GDM1 (cell line): ENCODE data around the gene OGDHL.
"Not testable (repeated sequence)": the region's sequence is repeated elsewhere in the genome, so short reads cannot be mapped to it uniquely, and the experiment has no call there.

ENCODE experiments used
- DNase-seq: peaks from one replicate; lab custom pipeline; 2025; lab: John Stamatoyannopoulos, UW

Gene OGDHL

DNA sequence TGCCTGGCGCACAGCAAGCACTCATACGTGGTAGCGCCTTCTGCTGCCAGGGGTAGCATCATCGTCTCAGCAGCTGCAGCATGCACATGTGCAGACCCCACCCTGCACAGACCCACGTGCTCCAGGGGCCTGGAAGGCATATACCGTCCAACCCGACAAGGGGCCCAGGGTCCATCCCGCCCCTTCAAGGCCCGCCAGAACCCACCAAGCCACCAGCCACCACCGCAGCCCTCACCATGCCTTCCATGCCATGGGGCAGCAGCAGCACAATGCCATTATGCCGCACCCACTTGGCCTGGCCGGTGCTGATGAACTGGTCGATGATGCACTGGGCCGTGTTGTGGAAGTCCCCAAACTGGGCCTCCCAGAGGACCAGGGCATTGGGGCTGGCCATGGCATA is 22.7 kb downstream of the OGDHL start:
- no peak for DNase-seq

DNA sequence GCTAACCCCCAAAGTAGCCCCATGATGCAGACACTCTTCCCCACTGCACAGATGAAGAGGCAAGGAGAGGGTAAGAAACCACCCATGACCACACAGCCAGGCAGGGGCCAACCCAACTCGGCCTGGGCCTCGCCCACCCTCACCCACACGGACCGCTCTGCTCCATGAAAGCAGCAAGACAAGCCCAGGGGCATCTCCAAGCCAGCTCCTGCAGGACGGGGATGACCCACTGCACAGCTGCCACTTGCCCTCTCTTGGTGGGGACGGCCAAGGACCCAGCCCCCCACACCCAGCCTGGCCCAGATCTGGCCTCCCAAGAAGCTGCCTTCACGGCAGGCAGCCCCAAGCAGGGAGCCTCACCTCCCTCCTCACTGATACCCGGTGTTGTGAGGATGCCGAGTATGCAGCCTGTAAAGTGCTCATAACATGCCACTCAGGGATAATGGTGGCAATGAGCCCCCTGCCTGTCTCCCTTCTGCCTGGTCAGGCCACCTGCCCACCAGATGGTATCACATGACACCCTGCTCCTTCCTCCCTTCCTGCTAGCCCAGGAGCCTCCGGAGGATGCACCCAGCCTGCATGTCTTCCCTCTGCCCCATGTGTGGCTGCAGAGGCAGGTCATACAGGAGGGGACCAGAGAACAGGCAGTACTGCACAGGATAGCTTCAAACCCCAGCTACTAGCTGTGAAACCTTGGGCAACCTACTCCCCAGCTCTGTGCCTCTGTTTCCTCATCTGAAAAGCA is 23.3 kb downstream of the OGDHL start:
- DNase-seq, result no peak

DNA sequence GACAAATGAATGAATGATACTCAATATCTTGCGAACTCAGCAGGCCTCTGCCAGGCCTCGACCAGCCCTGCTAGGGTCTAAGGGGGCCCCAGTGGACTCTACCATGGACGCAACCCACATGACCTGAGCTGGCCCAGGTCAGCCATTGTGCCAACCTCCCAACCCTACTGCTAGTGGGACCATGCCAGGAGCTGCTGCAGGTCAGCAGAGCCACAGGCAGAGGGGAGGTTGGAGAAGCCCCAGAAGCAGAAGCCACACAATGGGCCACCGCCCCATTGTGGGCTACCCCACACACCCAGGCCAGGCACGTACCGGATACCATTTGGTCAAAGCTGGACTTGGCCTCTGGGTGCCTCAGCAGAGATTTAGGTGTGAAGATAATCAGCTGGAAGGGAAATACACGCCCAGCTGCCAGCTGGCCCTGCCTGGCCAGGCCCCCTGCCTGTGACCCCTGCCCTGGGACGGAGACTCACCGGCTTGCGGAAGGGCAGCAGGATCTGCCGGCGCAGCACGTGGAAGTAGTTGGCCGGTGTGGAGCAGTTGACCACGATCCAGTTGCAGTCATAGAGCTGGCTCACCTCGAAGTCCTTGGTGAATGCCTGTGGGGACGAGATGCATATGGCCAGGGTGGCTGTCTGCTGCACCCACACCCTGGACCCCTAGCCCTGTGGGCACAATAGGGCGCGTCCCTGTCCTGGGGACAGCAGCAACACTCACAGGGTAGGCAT is 24.5 kb downstream of the OGDHL start:
- DNase-seq, result no peak

DNA sequence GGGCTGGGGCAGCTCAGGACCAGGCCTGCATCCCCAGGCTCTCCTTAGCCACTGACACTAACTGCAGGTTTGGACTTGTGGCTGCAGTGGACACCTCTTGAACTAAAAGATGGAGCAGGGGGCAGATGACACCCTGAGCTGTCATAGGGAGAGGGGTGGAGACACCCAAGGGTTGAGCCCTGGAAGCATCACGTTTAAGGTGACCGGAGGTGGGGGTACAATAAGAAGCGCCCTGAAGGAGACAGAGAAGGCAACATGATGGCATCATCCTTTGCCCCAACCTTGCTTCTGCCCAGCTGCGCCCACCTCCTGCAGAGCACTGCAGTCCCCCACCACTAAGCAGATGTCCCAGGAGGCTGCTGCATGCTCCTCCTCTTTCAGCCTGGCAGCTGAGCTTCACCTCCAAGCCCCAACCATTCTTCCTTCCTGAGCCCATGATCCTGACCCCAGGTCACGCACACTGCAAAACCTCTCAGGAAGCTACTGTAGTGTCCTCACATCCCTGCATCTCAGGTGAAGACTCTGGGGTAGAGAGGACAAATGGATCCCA is 25.5 kb downstream of the OGDHL start:
- no peak for DNase-seq

DNA sequence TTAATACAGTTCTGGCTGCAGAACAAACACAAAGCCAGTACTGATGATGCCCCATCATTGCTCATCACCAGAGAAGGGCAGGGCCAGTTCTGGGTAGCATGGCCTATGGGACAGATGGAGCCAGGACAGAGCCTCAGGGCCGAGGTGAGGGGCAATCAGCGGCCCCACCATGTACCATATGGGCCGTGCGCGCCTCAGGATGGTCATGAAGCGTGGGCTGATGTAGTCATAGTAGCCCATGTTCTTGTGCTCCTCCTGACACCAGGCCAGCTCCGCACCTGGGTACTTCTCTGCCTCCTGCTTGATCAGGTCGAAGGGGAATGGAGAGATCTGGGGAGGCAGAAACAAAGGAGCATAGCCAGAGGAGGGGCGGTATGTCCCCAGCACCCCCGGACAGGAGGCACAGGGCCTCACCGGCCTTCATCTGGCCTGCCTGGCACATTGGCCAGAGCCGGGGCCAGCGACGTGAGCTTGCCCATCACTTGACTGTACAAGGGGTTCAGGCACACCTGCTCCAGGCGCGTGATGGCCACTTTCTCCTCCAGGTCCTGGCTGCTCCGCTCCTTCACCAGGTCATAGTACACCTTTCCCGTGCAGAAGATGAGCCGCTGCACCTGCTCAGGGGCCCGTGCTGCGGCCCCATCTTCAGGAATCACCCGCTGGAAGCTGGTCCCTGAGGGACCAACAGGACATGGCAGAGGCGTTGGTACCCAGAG is 26.1 kb downstream of the OGDHL start:
- DNase-seq, result no peak

DNA sequence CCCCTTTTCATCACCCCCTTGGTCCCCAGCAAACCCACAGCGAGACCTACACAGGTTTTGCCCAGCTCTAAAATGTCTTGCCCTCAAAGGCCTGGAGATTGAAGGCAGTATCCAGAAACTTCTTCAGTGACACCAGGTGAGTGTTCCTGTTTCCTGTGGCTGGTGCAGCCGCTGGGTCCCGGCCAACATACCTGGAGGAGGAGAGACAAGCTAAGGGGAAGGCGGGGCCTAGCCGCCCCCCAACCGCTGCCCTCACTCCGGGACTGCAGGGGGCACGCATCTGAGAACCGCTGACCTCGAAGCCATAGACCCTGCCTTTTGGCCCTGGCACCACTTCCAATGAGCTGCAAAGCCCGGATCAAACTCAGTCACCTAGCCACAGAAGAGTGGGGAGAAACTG is 27.0 kb downstream of the OGDHL start:
- DNase-seq, result no peak

DNA sequence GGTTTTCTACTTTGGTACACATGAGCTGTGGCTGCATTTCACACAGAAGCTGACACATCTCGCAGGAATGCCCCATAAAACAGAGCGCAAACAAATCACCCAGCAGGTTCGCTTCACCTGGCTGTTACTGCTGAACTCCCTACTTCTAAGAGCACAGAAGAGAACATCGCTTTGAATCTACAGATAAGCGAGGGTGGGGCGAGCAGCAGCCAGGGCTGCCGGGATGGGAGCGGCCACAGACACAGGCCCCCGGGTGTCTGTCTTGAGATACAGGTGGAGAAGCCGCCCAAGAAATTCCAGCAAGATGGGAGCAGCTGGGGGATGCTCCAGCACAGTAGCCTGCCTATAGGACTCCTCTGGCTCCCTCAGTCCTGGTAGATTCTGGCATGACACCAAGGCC is 27.4 kb downstream of the OGDHL start:
- no peak for DNase-seq

DNA sequence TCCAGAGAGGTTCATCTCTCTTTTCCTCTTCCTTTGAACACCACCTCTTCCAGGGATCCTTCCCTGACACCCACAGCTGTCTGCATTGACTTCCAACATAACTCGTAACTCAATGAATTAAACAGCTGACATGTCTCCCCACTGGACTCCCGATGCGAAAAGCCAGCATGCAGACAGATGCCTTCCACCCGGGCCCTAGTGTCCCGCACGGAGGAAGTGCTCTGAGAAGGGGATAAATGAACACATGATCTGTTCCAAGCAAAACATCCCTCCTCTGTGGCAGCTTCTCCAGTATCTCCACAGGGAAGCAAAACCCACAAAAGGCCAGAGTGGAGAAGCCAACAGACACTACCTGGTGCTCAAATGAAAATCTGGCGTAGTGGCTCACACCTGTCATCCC is 28.3 kb downstream of the OGDHL start:
- DNase-seq, result no peak

DNA sequence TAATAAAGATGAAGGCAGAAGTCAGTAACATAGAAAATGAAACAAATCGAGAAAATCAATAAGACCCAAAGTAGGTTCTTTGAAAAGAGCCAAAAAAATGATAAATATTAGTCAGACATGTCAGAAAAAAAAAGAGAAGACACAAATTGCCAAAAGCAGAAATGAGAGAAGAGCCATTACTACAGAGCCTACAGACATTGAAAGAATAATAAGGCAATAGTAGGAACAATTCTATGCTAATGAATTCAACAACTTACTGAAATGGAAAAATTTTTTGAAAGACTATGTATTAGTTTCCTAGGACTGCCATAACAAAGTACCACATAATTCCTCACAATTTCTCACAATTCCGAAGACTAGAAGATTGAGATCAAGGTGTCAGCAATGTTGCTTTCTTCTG is 35.5 kb downstream of the OGDHL start:
- DNase-seq, result no peak

DNA sequence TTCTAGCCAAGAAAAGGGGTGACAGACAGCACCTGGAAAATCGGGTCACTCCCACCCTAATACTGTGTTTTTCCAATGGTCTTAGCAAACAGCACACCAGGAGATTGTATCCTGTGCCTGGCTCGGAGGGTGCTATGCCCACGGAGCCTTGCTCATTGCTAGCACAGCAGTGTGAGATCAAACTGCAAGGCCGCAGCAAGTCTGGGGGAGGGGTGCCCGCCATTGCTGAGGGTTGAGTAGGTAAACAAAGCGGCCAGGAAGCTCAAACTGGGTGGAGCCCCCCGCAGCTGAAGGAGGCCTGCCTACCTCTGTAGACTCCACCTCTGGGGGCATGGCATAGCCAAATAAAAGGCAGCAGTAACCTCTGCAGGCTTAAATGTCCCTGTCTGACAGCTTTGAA is 47.0 kb downstream of the OGDHL start:
- not testable (repeated sequence) for DNase-seq

DNA sequence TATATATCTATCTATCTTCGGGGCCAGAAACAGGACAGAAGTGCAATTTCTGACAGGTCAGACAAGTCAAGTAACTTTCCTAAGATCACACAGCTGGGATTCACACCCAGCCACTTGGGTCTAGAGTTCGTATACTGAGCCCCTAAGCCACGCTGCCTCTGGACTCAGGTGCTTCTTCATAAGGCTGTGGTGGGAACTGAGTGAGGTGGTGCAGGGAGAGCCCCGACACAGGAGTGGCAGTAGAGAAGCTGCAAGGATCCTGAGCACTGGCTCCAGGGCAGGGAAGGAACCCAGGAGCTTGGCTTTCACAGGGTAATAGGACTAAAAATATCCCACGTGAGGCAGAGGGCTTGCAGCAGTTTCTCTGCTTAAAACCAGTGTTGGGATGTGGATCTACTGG is 48.9 kb downstream of the OGDHL start:
- DNase-seq, result no peak

DNA sequence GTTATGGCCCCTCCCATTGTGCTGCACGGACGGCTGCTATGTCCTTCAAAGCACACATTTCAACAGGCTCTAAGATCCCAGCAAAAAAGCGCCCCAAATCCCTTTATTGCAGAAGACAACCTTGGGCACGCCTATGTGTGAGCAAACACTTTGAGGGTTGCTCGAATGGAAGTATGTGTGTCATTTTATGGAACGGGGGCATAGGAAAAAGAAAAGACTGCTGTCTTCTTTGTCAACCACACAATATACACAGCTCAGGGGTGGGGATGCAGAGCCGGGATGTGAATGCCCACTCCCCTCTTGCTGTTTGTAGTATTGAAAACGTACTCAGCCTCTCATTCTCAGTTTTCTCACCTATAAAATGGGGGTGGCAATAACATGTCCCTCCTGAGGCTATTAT is 50.6 kb downstream of the OGDHL start:
- no peak for DNase-seq

DNA sequence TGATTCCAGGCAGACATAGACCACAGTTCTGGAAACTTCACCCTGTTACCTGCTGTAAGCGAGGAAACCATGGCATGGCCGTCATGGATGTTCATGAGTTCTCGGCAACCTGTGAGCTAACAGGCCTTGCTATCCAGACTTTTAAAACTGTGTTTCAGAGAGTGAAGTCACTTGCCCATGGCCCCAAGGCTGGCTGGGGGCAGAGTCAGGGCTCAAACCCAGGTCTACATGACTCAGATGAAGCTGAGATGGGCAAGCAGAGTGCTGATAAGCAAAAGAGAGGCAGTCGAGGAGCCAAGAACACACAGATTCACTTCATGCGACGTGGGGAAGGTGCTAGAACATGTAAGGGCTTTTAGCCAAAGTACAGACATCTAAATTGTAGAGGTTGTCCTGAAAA is 51.2 kb downstream of the OGDHL start:
- DNase-seq, result no peak

DNA sequence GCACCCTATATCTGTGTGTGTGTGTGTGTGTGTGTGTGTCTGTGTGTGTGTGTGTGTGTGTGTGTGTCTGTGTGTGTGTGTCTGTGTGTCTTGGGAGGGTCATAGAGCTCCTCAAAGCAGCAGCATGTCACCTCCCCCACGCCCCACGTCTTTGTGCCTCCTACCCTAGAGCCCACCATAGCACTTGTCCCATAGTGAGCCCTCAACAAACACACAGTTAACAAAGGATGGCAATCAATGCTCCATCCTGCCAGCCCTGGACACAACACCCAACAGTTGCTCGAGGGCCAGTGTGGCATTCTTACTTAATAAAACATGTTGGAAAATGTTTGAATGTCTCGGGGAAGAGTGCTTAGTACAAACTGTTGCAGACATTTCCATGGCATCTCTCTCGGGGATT is 52.2 kb downstream of the OGDHL start:
- DNase-seq, result no peak

DNA sequence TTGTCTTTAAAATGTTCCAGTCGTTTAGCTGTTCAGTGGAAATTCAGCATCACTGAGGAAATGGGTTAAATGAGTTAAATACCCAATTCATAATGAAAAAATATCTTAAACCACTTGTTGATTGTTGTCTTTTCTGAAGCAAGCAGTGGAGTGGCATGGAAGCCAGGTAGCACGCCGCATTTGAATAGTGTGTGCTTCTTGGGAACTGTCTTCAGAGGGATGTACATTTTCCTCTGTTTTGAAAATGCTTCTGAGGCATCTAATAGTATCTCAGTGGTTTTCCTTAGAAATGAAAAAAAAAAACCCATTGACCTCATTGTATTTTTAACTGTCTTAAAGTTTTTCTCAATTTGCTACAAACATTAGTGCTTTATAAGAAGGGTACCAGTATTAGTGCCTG is 54.5 kb downstream of the OGDHL start:
- DNase-seq, result no peak

DNA sequence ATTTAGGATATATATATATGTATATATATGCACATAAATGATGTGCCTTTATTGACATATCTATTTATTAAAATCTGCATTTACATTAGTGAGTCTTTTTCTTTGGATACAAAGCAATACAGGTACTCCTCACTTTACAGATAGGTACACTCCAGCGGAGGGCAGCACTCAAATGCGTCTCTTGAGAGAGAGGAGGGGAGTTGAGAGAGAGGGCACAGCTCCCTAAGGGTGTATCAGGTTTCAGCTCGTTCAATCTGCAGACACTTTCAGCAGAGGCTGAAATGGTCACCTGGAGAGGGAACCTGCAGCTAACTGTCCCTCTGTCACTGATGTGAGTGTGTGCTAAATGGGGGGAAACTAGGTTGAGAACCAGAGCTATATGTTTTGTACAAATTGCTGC is 61.1 kb downstream of the OGDHL start:
- DNase-seq, result no peak

DNA sequence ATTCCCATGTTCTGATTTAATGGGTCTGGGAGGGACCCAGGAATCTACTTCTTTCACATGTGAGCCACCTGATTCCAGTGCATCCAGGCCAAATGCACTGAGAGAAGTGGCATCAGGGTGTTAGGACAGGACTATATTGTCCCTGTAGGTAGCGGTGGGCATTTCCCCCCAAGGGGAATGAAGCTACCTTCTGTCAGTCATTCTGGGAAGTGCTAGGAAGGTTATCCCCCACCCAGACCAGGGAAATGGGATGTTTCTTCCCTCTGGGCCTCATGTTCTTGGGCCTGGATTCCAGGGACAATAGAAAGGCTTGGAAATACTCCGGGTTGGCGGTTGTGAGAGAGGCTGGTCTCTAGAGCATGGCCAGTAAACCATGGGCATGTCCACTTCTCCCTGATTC is 61.9 kb downstream of the OGDHL start:
- no peak for DNase-seq

DNA sequence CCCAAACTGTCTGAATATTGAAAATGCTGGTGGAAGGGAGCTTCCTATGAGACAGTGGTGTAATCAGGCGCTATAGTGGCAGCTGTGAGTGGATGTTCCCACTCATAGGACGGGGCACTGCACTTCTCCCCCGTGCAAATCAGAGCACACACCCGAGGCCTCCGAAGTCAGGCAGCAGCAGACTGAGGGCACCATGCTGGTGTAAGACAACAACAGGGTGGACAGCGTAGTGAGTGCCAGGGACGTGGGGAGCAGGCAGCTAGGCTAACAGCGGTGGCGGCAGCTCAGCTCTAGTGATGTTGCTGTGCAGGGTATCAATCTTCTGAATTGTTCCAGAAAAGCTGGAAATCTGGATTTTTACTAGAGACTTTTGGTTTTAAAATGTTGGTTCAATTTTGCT is 63.4 kb downstream of the OGDHL start:
- no peak for DNase-seq

DNA sequence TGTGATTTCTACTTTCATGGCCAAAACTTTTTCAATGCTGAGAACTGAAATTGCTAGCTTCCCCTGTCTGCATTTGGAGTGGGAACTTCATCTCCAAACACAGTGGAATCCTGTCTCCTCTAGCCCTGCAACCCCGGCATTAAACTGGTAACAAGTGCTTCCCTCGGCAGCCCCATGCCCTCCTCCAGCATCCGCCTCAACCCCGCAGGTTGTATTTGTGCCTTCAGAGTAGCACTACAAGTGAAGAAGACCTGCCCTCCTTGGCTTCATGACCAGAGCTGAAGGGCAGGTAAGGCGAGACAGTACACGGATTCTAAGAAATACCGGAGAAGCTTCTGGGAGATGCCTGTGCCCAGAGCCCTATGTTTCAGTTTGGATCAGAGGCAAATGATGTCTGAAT is 65.8 kb downstream of the OGDHL start:
- no peak for DNase-seq

DNA sequence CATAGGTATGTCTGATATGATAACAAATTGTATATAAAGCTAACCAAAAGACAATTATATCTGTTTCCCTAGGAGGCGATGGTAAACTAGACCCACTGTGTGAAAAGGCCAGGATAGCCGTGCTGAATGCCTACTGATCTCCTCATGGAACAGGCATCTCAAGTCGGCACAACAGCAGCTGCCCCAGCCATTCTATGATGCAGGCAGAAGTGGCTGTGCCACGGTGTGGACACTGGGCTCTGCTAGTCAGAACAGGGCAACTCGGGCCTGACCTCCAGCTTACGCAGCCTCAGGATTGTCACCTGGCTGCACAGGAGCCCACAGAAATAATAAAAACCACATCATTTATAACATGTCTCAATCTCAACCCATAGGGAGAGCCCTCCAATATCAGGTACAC is 67.7 kb downstream of the OGDHL start:
- DNase-seq, result no peak

DNA sequence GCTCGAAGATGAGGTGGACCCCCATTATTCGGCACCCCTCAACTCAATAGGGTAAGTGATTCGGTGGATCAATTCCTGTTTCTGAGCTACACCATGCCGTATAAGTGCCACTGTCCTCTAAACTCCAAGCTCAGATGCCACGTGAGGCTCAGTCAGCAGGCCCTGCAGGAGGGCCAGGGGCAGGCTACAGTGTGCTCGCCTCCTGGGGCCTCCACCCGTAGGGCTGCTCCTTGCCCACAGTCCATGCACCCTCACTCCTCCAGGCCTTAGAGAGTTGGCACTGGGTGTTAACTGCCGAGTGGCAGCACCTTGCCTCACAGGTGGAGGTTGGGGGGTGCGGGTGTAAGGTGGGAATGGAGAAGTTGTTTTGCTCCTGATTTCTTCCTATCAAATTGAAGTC is 70.5 kb downstream of the OGDHL start:
- DNase-seq, result no peak

DNA sequence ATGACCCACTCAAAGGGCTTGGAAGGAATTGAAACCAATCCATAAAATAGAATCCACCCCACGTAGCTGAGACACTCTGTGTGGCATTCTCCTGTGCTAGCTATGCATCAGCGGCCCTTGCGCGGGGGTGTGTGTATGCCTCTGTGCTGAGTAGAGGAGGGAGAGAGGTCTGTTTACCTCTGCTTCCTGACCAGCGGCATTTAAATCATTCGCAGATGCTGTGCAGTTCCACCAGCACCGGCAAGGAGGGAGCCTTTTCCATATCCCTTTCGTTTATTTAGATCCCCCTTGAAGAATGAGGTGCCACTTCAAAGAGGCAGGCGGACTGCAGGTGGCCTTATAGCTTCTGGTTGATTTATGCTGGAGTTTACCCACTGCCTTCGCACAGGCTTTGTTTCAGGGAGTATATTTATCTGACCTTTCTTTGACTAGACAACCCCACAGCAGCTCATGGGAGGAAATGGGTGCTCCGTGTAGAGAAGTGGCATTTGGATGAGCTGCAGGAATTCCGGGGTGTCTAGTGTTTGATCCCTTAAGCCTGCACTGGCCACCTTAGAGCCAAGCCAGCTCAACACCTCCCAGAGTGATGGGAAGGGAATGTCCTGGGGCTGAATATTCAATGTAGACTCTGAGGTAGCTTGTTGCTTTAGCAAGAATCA is 71.3 kb downstream of the OGDHL start:
- no peak for DNase-seq
